HepG2 (cell line): ENCODE data around the gene ACOT6. TPM values are rescaled to one million over a fixed set of nuclear protein-coding genes. Genes with fewer than 3 reads are reported as not detected.

ENCODE experiments used
- ARID5B ChIP-seq: IDR thresholded peaks from 2 replicates; pipeline ENCODE4 v1.4.0; 2020; ENCODE audit warnings: mild to moderate bottlenecking, missing genetic modification reagents
- MAF1 ChIP-seq: sonication (generic); formaldehyde crosslinking; IDR thresholded peaks from 2 replicates; pipeline ENCODE4 v1.5.0; 2020; ENCODE audit warnings: missing genetic modification reagents, borderline replicate concordance
- PHF8 ChIP-seq: sonication (generic); formaldehyde crosslinking; IDR thresholded peaks from 2 replicates; pipeline ENCODE4 v1.5.0; 2020; ENCODE audit warnings: missing genetic modification reagents
- RAD21 ChIP-seq: fragments of 450-650 bp; formaldehyde crosslinking; IDR thresholded peaks from 2 replicates; pipeline ENCODE4 v1.5.0; 2020; ENCODE audit warnings: mild to moderate bottlenecking
- USF2 ChIP-seq, 2 experiments: sonication (generic) in 1 of 2; formaldehyde crosslinking in 1 of 2; IDR thresholded peaks; 2 replicates each; pipeline versions ENCODE4 v1.5.1 to v1.6.1; 2011 to 2020; ENCODE audit warnings: borderline replicate concordance in 1 of 2, low read depth in 1 of 2, low read length in 1 of 2, mild to moderate bottlenecking in 1 of 2, missing genetic modification reagents in 1 of 2, moderate library complexity in 1 of 2
- ZBTB40 ChIP-seq, 2 experiments: fragments of 450-650 bp in 1 of 2; sonication (generic) in 1 of 2; formaldehyde crosslinking in 1 of 2; IDR thresholded peaks; 2 replicates each; pipeline versions ENCODE4 v1.6.1 to v1.8.0; 2016 to 2022; ENCODE audit warnings: antibody characterized with exemption in 1 of 2, mild to moderate bottlenecking in 1 of 2, missing genetic modification reagents in 1 of 2
- ZFAT ChIP-seq: sonication (generic); formaldehyde crosslinking; conservative IDR thresholded peaks from 2 replicates; pipeline ENCODE4 v1.8.1; 2023; ENCODE audit warnings: missing genetic modification reagents, inconsistent platforms
- ZFY ChIP-seq: sonication (generic); formaldehyde crosslinking; IDR thresholded peaks from 2 replicates; pipeline ENCODE4 v1.4.0; 2020; ENCODE audit warnings: missing genetic modification reagents
- ZMYM4 ChIP-seq: sonication (generic); formaldehyde crosslinking; IDR thresholded peaks from 2 replicates; pipeline ENCODE4 v1.8.1; 2023; ENCODE audit warnings: mild to moderate bottlenecking, missing genetic modification reagents
- ZNF501 ChIP-seq: sonication (generic); formaldehyde crosslinking; IDR thresholded peaks from 2 replicates; pipeline ENCODE4 v1.5.1; 2020; ENCODE audit warnings: mild to moderate bottlenecking, moderate library complexity, missing genetic modification reagents
- ZNF598 ChIP-seq: sonication (generic); formaldehyde crosslinking; IDR thresholded peaks from 2 replicates; pipeline ENCODE4 v1.5.1; 2020; ENCODE audit warnings: mild to moderate bottlenecking, missing genetic modification reagents, borderline replicate concordance
- polyA plus RNA-seq, 8 experiments: library from polyadenylated mRNA; depleted of rRNA in 3 of 8; stranded (reverse) in 7 of 8; unstranded in 1 of 8; fragments of >200 nt; fragmentation: Illumina TruSeq in 4 of 8; extraction: Trizol in 4 of 8; gene quantifications; 2 replicates each; pipeline versions ENCODE4 v1.2.1 to v1.2.3, GENCODE V29; 2011 to 2016; ENCODE audit warnings: low read depth in 4 of 8, missing spikeins in 1 of 8, mixed read lengths in 1 of 8; ENCODE audit not compliant: insufficient read depth in 1 of 8
- total RNA-seq, 5 experiments: library from RNA; depleted of rRNA; stranded (reverse); fragments of >200 nt; fragmentation: Illumina TruSeq; extraction: Trizol; gene quantifications; 2 replicates each; pipeline ENCODE4 v1.2.3, GENCODE V29; 2016; ENCODE audit warnings: low read depth in 1 of 5

ACOT6 gene
- total and polyA plus RNA-seq, 2 of the 13 experiments (the other 11 are each of a cell fraction or from before 2014, with no cell fraction given), result 0.15 to 0.27 TPM

- TF ChIP-seq ZBTB40 (IDR thresholded peaks at IDR 0.05) (no peak), ZBTB40 (CRISPR knock-in tag; IDR thresholded peaks at IDR 0.05) (peak; percentile 71; the same call in 1 of the 2 replicates), USF2 (IDR thresholded peaks at IDR 0.05; ENCODE audit: low read depth, low read length) (no peak; the same call in 1 of the 2 replicates), USF2 (CRISPR knock-in tag; IDR thresholded peaks at IDR 0.05; ENCODE audit: borderline replicate concordance) (peak; percentile 72; the same call in 1 of the 2 replicates), MAF1 (no peak), ZFY (CRISPR knock-in tag) (peak; percentile 51), ZMYM4 (peak; percentile 45; the same call in 1 of the 2 replicates), ZNF598 (peak; percentile 70; the same call in 1 of the 2 replicates), ZFAT (CRISPR knock-in tag) (no peak), ZNF501 (peak; percentile 36; the same call in 1 of the 2 replicates), RAD21 (CRISPR knock-in tag) (peak; percentile 81), PHF8 (CRISPR knock-in tag) (0 out of 2 replicates have a peak, but pooled peaks have one; percentile 27), ARID5B (CRISPR knock-in tag) (peak; percentile 14; the same call in 1 of the 2 replicates)
These were observed 21.0 kb downstream of the ACOT6 start (continued) for GRCh38 chr14:73633116-73634010.
